Measurements from ENCODE around the gene KRT81.
"Not testable (repeated sequence)": the region's sequence is repeated elsewhere in the genome, so short reads cannot be mapped to it uniquely, and the experiment has no call there.

Gene KRT81

GRCh38 chr12:52317468-52318052 is 26.2 kb upstream of the KRT81 start:
- no peak for DNase-seq (ENCODE audit: low read depth, low spot score)

- DNase-seq (ENCODE audit: low read depth, low spot score): no peak
Observed at GRCh38 chr12:52316701-52317100, 25.4 kb upstream of the KRT81 start.

- DNase-seq (ENCODE audit: low read depth, low spot score): no peak
Observed at GRCh38 chr12:52316290-52316689, 25.0 kb upstream of the KRT81 start.

GRCh38 chr12:52315721-52316120 is 24.4 kb upstream of the KRT81 start:
- DNase-seq (ENCODE audit: low read depth, low spot score): not testable (repeated sequence)

- DNase-seq (ENCODE audit: low read depth, low spot score): no peak
Observed at GRCh38 chr12:52314511-52314910, 23.2 kb upstream of the KRT81 start.

- DNase-seq (ENCODE audit: low read depth, low spot score): no peak
Observed at GRCh38 chr12:52313926-52314325, 22.6 kb upstream of the KRT81 start.

- DNase-seq (ENCODE audit: low read depth, low spot score): no peak
Observed at GRCh38 chr12:52313461-52313860, 22.1 kb upstream of the KRT81 start.

GRCh38 chr12:52312086-52312485 is 20.8 kb upstream of the KRT81 start:
- DNase-seq (ENCODE audit: low read depth, low spot score): no peak

- no peak for DNase-seq (ENCODE audit: low read depth, low spot score)
Observed at GRCh38 chr12:52311285-52311648, 19.9 kb upstream of the KRT81 start.

- no peak for DNase-seq (ENCODE audit: low read depth, low spot score)
Observed at GRCh38 chr12:52310622-52311284, 19.4 kb upstream of the KRT81 start.

GRCh38 chr12:52308806-52309425 is 17.6 kb upstream of the KRT81 start:
- DNase-seq (ENCODE audit: low read depth, low spot score): no peak

- DNase-seq (ENCODE audit: low read depth, low spot score): no peak
Observed at GRCh38 chr12:52307836-52308805, 16.8 kb upstream of the KRT81 start.

GRCh38 chr12:52306731-52307130 is 15.4 kb upstream of the KRT81 start:
- DNase-seq (ENCODE audit: low read depth, low spot score): no peak

GRCh38 chr12:52305921-52306705 is 14.8 kb upstream of the KRT81 start:
- no peak for DNase-seq (ENCODE audit: low read depth, low spot score)

- not testable (repeated sequence) for DNase-seq (ENCODE audit: low read depth, low spot score)
Observed at GRCh38 chr12:52304941-52305411, 13.6 kb upstream of the KRT81 start.

- DNase-seq (ENCODE audit: low read depth, low spot score): not testable (repeated sequence)
Observed at GRCh38 chr12:52302242-52302914, 11.0 kb upstream of the KRT81 start.

GRCh38 chr12:52301721-52302120 is 10.4 kb upstream of the KRT81 start:
- DNase-seq (ENCODE audit: low read depth, low spot score): not testable (repeated sequence)

GRCh38 chr12:52300796-52301691 is 9.7 kb upstream of the KRT81 start:
- no peak for DNase-seq (ENCODE audit: low read depth, low spot score)

GRCh38 chr12:52298677-52299190 is 7.4 kb upstream of the KRT81 start:
- DNase-seq (ENCODE audit: low read depth, low spot score): no peak
